Endothelial cell of umbilical vein (primary cell): ENCODE results near the gene MSRB2. TPM values are rescaled to one million over a fixed set of nuclear protein-coding genes. Genes with fewer than 3 reads are reported as not detected.

ENCODE experiments used
- BruUV-seq: library from RNA; stranded (reverse); fragments of 400-500 nt; replicated peaks from 2 replicates; lab custom pipeline; 2021; lab: Mats Ljungman, UMichigan
- CTCF ChIA-PET: fragments of 300-600, 350-600 bp; sonication (Branson Sonifier 250); formaldehyde crosslinking; loops from one replicate; lab custom pipeline; 2021; ENCODE audit warnings: antibody characterized with exemption, inconsistent platforms; lab: Charles Lee
- POLR2A ChIA-PET: fragments of 300-600, 350-600 bp; sonication (Branson Sonifier 250); formaldehyde crosslinking; loops from one replicate; lab custom pipeline; 2021; ENCODE audit warnings: antibody characterized with exemption, inconsistent platforms; lab: Charles Lee
- DNase-seq: peaks from one replicate; pipeline ENCODE4 v3.0.0-alpha.2; 2011; ENCODE audit warnings: low read depth, low spot score
- FAIRE-seq: peaks from 2 replicates; lab custom pipeline; 2011; peaks lifted over from hg19 to GRCh38; lab: Jason Lieb, UNC
- H2AFZ ChIP-seq: 2 replicates; pipeline ENCODE4 v1.6.0; 2012; ENCODE audit warnings: low read depth, low read length, control low read depth, inconsistent platforms
- H3K27ac ChIP-seq: 2 replicates; pipeline ENCODE4 v1.5.1; 2011; ENCODE audit warnings: low read depth, mild to moderate bottlenecking, control low read depth, low read length, moderate library complexity; ENCODE audit not compliant: insufficient read depth
- H3K27me3 ChIP-seq, 2 experiments: 2 replicates each; pipeline versions ENCODE4 v1.6.0 to v1.6.1; 2011; ENCODE audit warnings: low read length in 2 of 2, mixed read lengths in 1 of 2; ENCODE audit not compliant: control insufficient read depth in 2 of 2, insufficient read depth in 2 of 2
- H3K36me3 ChIP-seq, 2 experiments: 2 replicates in 1 of 2; 3 replicates in 1 of 2; pipeline ENCODE4 v1.5.1; 2011; ENCODE audit warnings: low read length in 2 of 2, mild to moderate bottlenecking in 1 of 2, moderate library complexity in 1 of 2; ENCODE audit not compliant: control insufficient read depth in 2 of 2, insufficient read depth in 2 of 2; ENCODE audit errors: extremely low read depth in 1 of 2
- H3K4me1 ChIP-seq: 3 replicates; pipeline ENCODE4 v1.5.1; 2011; ENCODE audit warnings: mild to moderate bottlenecking, low read length; ENCODE audit not compliant: control insufficient read depth, insufficient read depth; ENCODE audit errors: extremely low read depth
- H3K4me2 ChIP-seq: 2 replicates; pipeline ENCODE4 v1.6.1; 2011; ENCODE audit warnings: low read length, control low read depth, mixed read lengths; ENCODE audit not compliant: insufficient read depth
- H3K4me3 ChIP-seq, 3 experiments: fragments of 200-600 bp in 1 of 3; sonication (generic), shearing (Covaris generic) in 1 of 3; replicated peaks in 1 of 3; 2 replicates each; pipeline ENCODE4 v1.5.1; 2011 to 2016; ENCODE audit warnings: control low read depth in 3 of 3, low read length in 3 of 3, mild to moderate bottlenecking in 2 of 3, inconsistent platforms in 1 of 3, low read depth in 1 of 3, moderate library complexity in 1 of 3; ENCODE audit not compliant: insufficient read depth in 1 of 3
- H3K79me2 ChIP-seq: 2 replicates; pipeline ENCODE4 v1.6.0; 2012; ENCODE audit warnings: low read length, inconsistent platforms; ENCODE audit not compliant: control insufficient read depth, insufficient read depth
- H3K9ac ChIP-seq: replicated peaks from 2 replicates; pipeline ENCODE3; 2011; ENCODE audit warnings: low read length, control low read depth; ENCODE audit not compliant: insufficient read depth; ENCODE audit errors: extremely low read depth
- H3K9me1 ChIP-seq: replicated peaks from 3 replicates; pipeline ENCODE4 v1.6.0; 2011; ENCODE audit warnings: mild to moderate bottlenecking, low read length; ENCODE audit not compliant: control insufficient read depth, insufficient read depth; ENCODE audit errors: extremely low read depth
- H3K9me3 ChIP-seq: replicated peaks from 2 replicates; pipeline ENCODE4 v1.5.1; 2012; ENCODE audit warnings: low read length, inconsistent platforms; ENCODE audit not compliant: control insufficient read depth, insufficient read depth
- H4K20me1 ChIP-seq: replicated peaks from 2 replicates; pipeline ENCODE3; 2011; ENCODE audit warnings: mild to moderate bottlenecking, low read length; ENCODE audit not compliant: control insufficient read depth, insufficient read depth; ENCODE audit errors: extremely low read depth
- EZH2 ChIP-seq: IDR thresholded peaks from 2 replicates; pipeline ENCODE4 v1.6.1; 2012; ENCODE audit warnings: borderline replicate concordance, low read depth, mild to moderate bottlenecking, moderate library complexity, low read length, inconsistent platforms; ENCODE audit not compliant: severe bottlenecking
- FOS ChIP-seq: IDR thresholded peaks from 2 replicates; pipeline ENCODE4 v1.6.1; 2011; ENCODE audit warnings: mild to moderate bottlenecking, low read length, moderate library complexity, borderline replicate concordance; ENCODE audit not compliant: insufficient read depth
- GATA2 ChIP-seq: IDR thresholded peaks from 2 replicates; pipeline ENCODE4 v1.7.0; 2011; ENCODE audit warnings: low read depth, mild to moderate bottlenecking, moderate library complexity, mixed read lengths, low read length; ENCODE audit not compliant: insufficient read length, insufficient read depth
- JUN ChIP-seq: IDR thresholded peaks from 2 replicates; pipeline ENCODE4 v1.6.1; 2011; ENCODE audit warnings: borderline replicate concordance, low read depth; ENCODE audit not compliant: insufficient read length, insufficient read depth
- MYC ChIP-seq: IDR thresholded peaks from one replicate; pipeline ENCODE4 v1.6.1; 2011; ENCODE audit warnings: mild to moderate bottlenecking, low read depth, low read length
- POLR2A ChIP-seq: IDR thresholded peaks from 2 replicates; pipeline ENCODE4 v1.6.1; 2012; ENCODE audit warnings: low read depth, mild to moderate bottlenecking, control low read depth, low read length
- POLR2AphosphoS5 ChIP-seq: IDR thresholded peaks from 2 replicates; pipeline ENCODE4 v1.6.1; 2012; ENCODE audit warnings: low read depth, mild to moderate bottlenecking, control low read depth, low read length, moderate library complexity; ENCODE audit not compliant: insufficient read depth
- dilution Hi-C: fragments of 300-500 bp; cut with MboI; formaldehyde crosslinking; loops from one replicate; pipeline ENCODE4 v1.15.0; 2019; ENCODE audit warnings: low sequenced_read_pairs; ENCODE audit not compliant: extremely low pct_ligation_motif_present
- intact Hi-C: fragments of 100-400 bp; cut with micrococcal nuclease; formaldehyde crosslinking; loops from one replicate; pipeline ENCODE4 v1.10.0; 2022
- polyA plus RNA-seq, 4 experiments: library from polyadenylated mRNA; depleted of rRNA in 3 of 4; stranded (reverse) in 3 of 4; unstranded in 1 of 4; fragments of >200 nt; gene quantifications; 2 replicates each; pipeline versions ENCODE4 v1.2.1 to v1.2.3, GENCODE V29; 2011 to 2012; ENCODE audit warnings: missing spikeins in 1 of 4
- total RNA-seq: library from RNA; stranded (reverse); gene quantifications from 2 replicates; pipeline ENCODE4 v1.2.3, GENCODE V29; 2021
- TF ChIP-seq, protein P1 (sequence below): IDR thresholded peaks from 2 replicates; pipeline ENCODE4 v1.6.1; 2011; ENCODE audit not compliant: insufficient read depth, insufficient read length
- TF ChIP-seq, protein P2 (sequence below), 2 donors: IDR thresholded peaks; 1 replicate in 1 of 2; 2 replicates in 1 of 2; pipeline ENCODE4 v1.5.1; 2011; ENCODE audit warnings: low read length in 2 of 2, mild to moderate bottlenecking in 2 of 2, moderate library complexity in 2 of 2, control low read depth in 1 of 2, inconsistent platforms in 1 of 2, low read depth in 1 of 2; ENCODE audit not compliant: insufficient read depth in 1 of 2; ENCODE audit errors: extremely low read depth in 1 of 2

The MSRB2 gene
- total and polyA plus RNA-seq, 2 donors (not counting 3 experiments of a cell fraction or from before 2014, with no cell fraction given) = 16.2 to 20.6 TPM

DNA sequence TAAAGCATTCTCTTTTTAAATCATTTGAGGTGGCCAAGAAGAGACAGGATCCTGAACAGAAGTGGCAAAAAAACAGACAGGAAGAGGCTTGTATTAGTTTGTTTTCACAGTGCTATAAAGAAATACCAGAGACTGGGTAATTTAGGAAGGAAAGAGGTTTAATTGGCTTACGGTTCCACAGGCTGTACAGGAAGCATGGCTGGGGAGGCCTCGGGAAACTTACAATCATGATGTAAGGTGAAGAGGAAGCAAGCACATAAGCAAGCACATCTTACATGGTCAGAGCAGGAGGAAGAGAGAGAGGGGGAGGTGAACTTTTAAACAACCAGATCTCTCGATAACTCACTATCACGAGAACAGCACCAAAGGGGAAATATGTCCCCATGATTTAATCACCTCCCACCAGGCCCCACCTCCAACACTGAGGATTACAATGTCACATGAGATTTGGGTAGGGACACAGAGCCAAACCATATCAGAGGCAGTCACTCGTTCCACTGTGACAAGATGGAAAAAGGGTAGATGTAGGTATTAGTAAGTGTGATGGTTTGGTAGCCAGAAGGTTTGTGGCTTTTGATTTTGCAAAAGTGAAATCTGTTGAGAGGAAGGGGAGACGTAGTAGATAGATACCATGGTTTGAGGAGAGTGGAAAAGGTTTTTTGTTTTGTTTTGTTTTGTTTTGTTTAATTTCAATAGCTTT, 5.1 kb downstream of the MSRB2 start:
- peak overlapping the region; percentile 63 for H3K27ac ChIP-seq
- peak; percentile 90 for FAIRE-seq
- H3K9me1 ChIP-seq = no peaks in the 10 kb centered on the region
- H2AFZ ChIP-seq = peak overlapping the region; percentile 56
- DNase-seq = no peak
- H3K4me2 ChIP-seq = peak overlapping the region; percentile 49
- peak overlapping the region; percentile 24 for H3K9ac ChIP-seq
- no peaks in the 10 kb centered on the region for H3K9me3 ChIP-seq
- H3K4me3 ChIP-seq = no peak overlapping the region
- ChIA-PET CTCF (no interaction called here), POLR2A (no interaction called here)
- dilution Hi-C loops = no loop called here
- H3K27me3 ChIP-seq = no peaks in the 10 kb centered on the region
- peaks cover 21% of the 10 kb centered on the region for H3K4me1 ChIP-seq
- no TSS peak for BruUV-seq
- peaks cover 2 to 3% of the 10 kb centered on the region in 2 experiments for H3K36me3 ChIP-seq
- TF ChIP-seq, protein P1, sequence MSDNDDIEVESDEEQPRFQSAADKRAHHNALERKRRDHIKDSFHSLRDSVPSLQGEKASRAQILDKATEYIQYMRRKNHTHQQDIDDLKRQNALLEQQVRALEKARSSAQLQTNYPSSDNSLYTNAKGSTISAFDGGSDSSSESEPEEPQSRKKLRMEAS = no peak
- no peak for TF ChIP-seq JUN
- TF ChIP-seq, protein P2, sequence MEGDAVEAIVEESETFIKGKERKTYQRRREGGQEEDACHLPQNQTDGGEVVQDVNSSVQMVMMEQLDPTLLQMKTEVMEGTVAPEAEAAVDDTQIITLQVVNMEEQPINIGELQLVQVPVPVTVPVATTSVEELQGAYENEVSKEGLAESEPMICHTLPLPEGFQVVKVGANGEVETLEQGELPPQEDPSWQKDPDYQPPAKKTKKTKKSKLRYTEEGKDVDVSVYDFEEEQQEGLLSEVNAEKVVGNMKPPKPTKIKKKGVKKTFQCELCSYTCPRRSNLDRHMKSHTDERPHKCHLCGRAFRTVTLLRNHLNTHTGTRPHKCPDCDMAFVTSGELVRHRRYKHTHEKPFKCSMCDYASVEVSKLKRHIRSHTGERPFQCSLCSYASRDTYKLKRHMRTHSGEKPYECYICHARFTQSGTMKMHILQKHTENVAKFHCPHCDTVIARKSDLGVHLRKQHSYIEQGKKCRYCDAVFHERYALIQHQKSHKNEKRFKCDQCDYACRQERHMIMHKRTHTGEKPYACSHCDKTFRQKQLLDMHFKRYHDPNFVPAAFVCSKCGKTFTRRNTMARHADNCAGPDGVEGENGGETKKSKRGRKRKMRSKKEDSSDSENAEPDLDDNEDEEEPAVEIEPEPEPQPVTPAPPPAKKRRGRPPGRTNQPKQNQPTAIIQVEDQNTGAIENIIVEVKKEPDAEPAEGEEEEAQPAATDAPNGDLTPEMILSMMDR (IDR thresholded peaks at IDR 0.05; ENCODE audit: extremely low read depth in 1 of 2, insufficient read depth in 1 of 2, low read depth in 1 of 2, low read length in 2 of 2) = no peak
- TF ChIP-seq POLR2A = no peak
- TF ChIP-seq FOS = no peak
- TF ChIP-seq EZH2 = no peak
- no peak for TF ChIP-seq POLR2AphosphoS5
- TF ChIP-seq MYC = no peak
- no peak for TF ChIP-seq GATA2
- intact Hi-C loops = no loop called here
- no peaks in the 10 kb centered on the region for H3K79me2 ChIP-seq
- H4K20me1 ChIP-seq = no peaks in the 10 kb centered on the region
